Measurements from ENCODE around the gene PTHLH. TPM values are rescaled to one million over a fixed set of nuclear protein-coding genes. Genes with fewer than 3 reads are reported as not detected.

PTHLH gene
- total RNA-seq, 1 experiment from 2014 or later, result 1.6 TPM

- Histone ChIP-seq H3F3A (ENCODE audit: insufficient read depth, low read depth) (peaks cover 17% of the 10 kb centered on the region; the same call in 1 of the 2 replicates), H3K27ac (no peak overlapping the region), H3K4me3 (no peak overlapping the region), H3K36me3 (ENCODE audit: low read depth) (no peaks in the 10 kb centered on the region), H3K9me2 (ENCODE audit: insufficient read depth) (no peaks in the 10 kb centered on the region), H3K4me2 (no peak overlapping the region), H3K27me3 (ENCODE audit: insufficient read depth, low read depth) (no peaks in the 10 kb centered on the region), H3K4me1 (replicated peaks; ENCODE audit: insufficient read depth) (peaks cover 19% of the 10 kb centered on the region), H3K79me2 (ENCODE audit: low read depth) (no peaks in the 10 kb centered on the region), H4K20me1 (ENCODE audit: insufficient read depth) (no peaks in the 10 kb centered on the region), H2AFZ (no peak overlapping the region), H3K9me3 (ENCODE audit: insufficient read depth, low read depth) (no peaks in the 10 kb centered on the region)
- no peak for TF ChIP-seq EZH2 (IDR thresholded peaks at IDR 0.05; ENCODE audit: low read depth)
- no peak for TF ChIP-seq CTCF (conservative IDR thresholded peaks at IDR 0.05)
- no TSS peak for BruUV-seq (replicated peaks)
- ChIA-PET CTCF (no interaction called here), POLR2A (ENCODE audit: unreplicated experiment) (no interaction called here)
- intact Hi-C loops (cut with micrococcal nuclease; ENCODE audit: unreplicated experiment), result no loop called here
- no peak for DNase-seq
Measured at GRCh38 chr12:27924350-27925135, 48.0 kb downstream of the PTHLH start.

- no peaks in the 10 kb centered on the region for H3K9me2 ChIP-seq (ENCODE audit: insufficient read depth)
- H3F3A ChIP-seq (ENCODE audit: insufficient read depth, low read depth), result peaks cover 17% of the 10 kb centered on the region; the same call in 1 of the 2 replicates
- H3K27ac ChIP-seq, result no peak overlapping the region
- no peaks in the 10 kb centered on the region for H3K9me3 ChIP-seq (ENCODE audit: insufficient read depth, low read depth)
- DNase-seq, result peak; percentile 6 to 88
- no peaks in the 10 kb centered on the region for H3K36me3 ChIP-seq (ENCODE audit: low read depth)
- no peaks in the 10 kb centered on the region for H3K79me2 ChIP-seq (ENCODE audit: low read depth)
- no peaks in the 10 kb centered on the region for H3K27me3 ChIP-seq (ENCODE audit: insufficient read depth, low read depth)
- TF ChIP-seq CTCF (conservative IDR thresholded peaks at IDR 0.05) (no peak), EZH2 (IDR thresholded peaks at IDR 0.05; ENCODE audit: low read depth) (no peak)
- H3K4me1 ChIP-seq (replicated peaks; ENCODE audit: insufficient read depth), result peaks cover 19% of the 10 kb centered on the region
- H2AFZ ChIP-seq, result no peak overlapping the region; the same call in 1 of the 2 replicates
- CTCF ChIA-PET, result no interaction called here
- no TSS peak for BruUV-seq (replicated peaks)
- H3K4me3 ChIP-seq, result no peak overlapping the region
- POLR2A ChIA-PET (ENCODE audit: unreplicated experiment), result interaction anchor here (0.7 kb wide), 1 partner anchor 643 kb away, joined by 4 read pairs; no protein-coding TSS in a partner anchor
- H3K4me2 ChIP-seq, result peak overlapping the region; percentile 0; the same call in 1 of the 2 replicates
- H4K20me1 ChIP-seq (ENCODE audit: insufficient read depth), result no peaks in the 10 kb centered on the region
- intact Hi-C loops (cut with micrococcal nuclease; ENCODE audit: unreplicated experiment), result no loop called here
Measured at GRCh38 chr12:27922531-27923139, 49.9 kb downstream of the PTHLH start.

GRCh38 chr12:27919671-27920235, 52.8 kb downstream of the PTHLH start:
- Histone ChIP-seq H4K20me1 (ENCODE audit: insufficient read depth) (no peaks in the 10 kb centered on the region), H3K27ac (no peak overlapping the region), H3K36me3 (ENCODE audit: low read depth) (no peaks in the 10 kb centered on the region), H3F3A (ENCODE audit: insufficient read depth, low read depth) (peaks cover 17% of the 10 kb centered on the region; the same call in 1 of the 2 replicates), H3K9me2 (ENCODE audit: insufficient read depth) (no peaks in the 10 kb centered on the region), H3K9me3 (ENCODE audit: insufficient read depth, low read depth) (no peaks in the 10 kb centered on the region), H3K79me2 (ENCODE audit: low read depth) (no peaks in the 10 kb centered on the region), H2AFZ (no peak overlapping the region), H3K4me1 (replicated peaks; ENCODE audit: insufficient read depth) (peaks cover 19% of the 10 kb centered on the region), H3K27me3 (ENCODE audit: insufficient read depth, low read depth) (no peaks in the 10 kb centered on the region), H3K4me3 (no peak overlapping the region), H3K4me2 (no peak overlapping the region)
- intact Hi-C loops (cut with micrococcal nuclease; ENCODE audit: unreplicated experiment), result no loop called here
- ChIA-PET POLR2A (ENCODE audit: unreplicated experiment) (no interaction called here), CTCF (no interaction called here)
- BruUV-seq (replicated peaks), result no TSS peak
- no peak for TF ChIP-seq CTCF (conservative IDR thresholded peaks at IDR 0.05)
- no peak for TF ChIP-seq EZH2 (IDR thresholded peaks at IDR 0.05; ENCODE audit: low read depth)
- DNase-seq, result no peak
